Prostate gland (tissue), 2 donors: ENCODE measurements around the gene PMFBP1. TPM values are rescaled to one million over a fixed set of nuclear protein-coding genes. Genes with fewer than 3 reads are reported as not detected.

Experiments
- DNase-seq: peaks from one replicate; pipeline ENCODE4 v3.0.0-alpha.2; 2019; ENCODE audit warnings: low spot score
- H3K27ac ChIP-seq, 2 donors: fragments of 200-600 bp; sonication (generic); 2 replicates each; pipeline ENCODE4 v1.5.1; 2017 to 2019
- H3K27me3 ChIP-seq: fragments of 200-600 bp; sonication (generic); replicated peaks from 2 replicates; pipeline ENCODE4 v1.5.1; 2019; ENCODE audit not compliant: insufficient read depth
- H3K36me3 ChIP-seq, 2 donors: fragments of 200-600 bp; sonication (generic); 1 replicate in 1 of 2; 2 replicates in 1 of 2; pipeline versions ENCODE4 v1.5.1 to v1.8.1; 2017 to 2019
- H3K4me1 ChIP-seq: fragments of 200-600 bp; sonication (generic); replicated peaks from 2 replicates; pipeline ENCODE4 v1.5.1; 2019
- H3K4me3 ChIP-seq, 2 donors: fragments of 200-600 bp; sonication (generic); 2 replicates each; pipeline ENCODE4 v1.5.1; 2017 to 2019
- H3K9me3 ChIP-seq: fragments of 200-600 bp; sonication (generic); 2 replicates; pipeline ENCODE4 v1.5.1; 2017
- POLR2A ChIP-seq: fragments of 450-650 bp; IDR thresholded peaks from one replicate; pipeline ENCODE4 v1.6.1; 2016; ENCODE audit warnings: antibody characterized with exemption, mild to moderate bottlenecking
- POLR2AphosphoS5 ChIP-seq: sonication (generic); formaldehyde crosslinking; IDR thresholded peaks from one replicate; pipeline ENCODE4 v1.6.1; 2017; ENCODE audit warnings: antibody characterized with exemption
- WGBS: methylation state at CpG from one replicate; pipeline ENCODE4 v1.1.5; 2018; 5-methylcytosine and 5-hydroxymethylcytosine counted together
- intact Hi-C: fragments of 100-400 bp; cut with DNase I; formaldehyde crosslinking; loops from one replicate; pipeline ENCODE4 v1.14.2; 2022
- total RNA-seq, 2 donors: library from RNA; depleted of rRNA; stranded (reverse); fragments of >200 nt; gene quantifications; one replicate each; pipeline ENCODE4 v1.1.0, GENCODE V29; 2016
- TF ChIP-seq, protein P1 (sequence below), 4 experiments: fragments of 200-600 bp in 2 of 4; fragments of 450-650 bp in 2 of 4; sonication (generic) in 2 of 4; IDR thresholded peaks; 1 replicate in 3 of 4; 2 replicates in 1 of 4; pipeline ENCODE4 v1.5.1; 2016 to 2019; ENCODE audit warnings: antibody characterized with exemption in 4 of 4, mild to moderate bottlenecking in 2 of 4, moderate library complexity in 2 of 4

Gene PMFBP1
- total RNA-seq, 2 donors from 2014 or later, result 1.7 to 5.2 TPM

DNA sequence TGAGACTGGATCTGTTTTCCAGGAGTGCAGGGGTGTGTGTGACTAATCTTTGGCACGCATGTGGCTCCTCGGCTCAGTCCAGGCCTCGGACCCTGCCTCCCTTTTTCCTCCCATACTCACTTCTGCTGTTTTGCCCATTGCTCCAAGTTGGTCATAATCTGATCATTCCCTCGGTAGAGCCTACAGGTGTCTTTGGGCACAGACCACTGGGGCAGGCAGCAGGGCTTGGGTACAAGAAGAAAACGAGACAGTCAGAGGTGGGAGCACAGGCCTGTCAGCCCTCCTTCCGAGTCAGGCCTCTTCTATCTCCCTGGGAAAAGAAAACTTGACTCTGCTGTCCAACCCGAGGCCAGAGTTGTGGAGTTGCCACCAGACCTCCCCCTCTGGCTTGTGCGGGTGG is 48.5 kb downstream of the PMFBP1 start:
- no peak overlapping the region for H3K4me3 ChIP-seq
- TF ChIP-seq POLR2A, result no peak
- TF ChIP-seq POLR2AphosphoS5, result no peak
- TF ChIP-seq, protein P1, sequence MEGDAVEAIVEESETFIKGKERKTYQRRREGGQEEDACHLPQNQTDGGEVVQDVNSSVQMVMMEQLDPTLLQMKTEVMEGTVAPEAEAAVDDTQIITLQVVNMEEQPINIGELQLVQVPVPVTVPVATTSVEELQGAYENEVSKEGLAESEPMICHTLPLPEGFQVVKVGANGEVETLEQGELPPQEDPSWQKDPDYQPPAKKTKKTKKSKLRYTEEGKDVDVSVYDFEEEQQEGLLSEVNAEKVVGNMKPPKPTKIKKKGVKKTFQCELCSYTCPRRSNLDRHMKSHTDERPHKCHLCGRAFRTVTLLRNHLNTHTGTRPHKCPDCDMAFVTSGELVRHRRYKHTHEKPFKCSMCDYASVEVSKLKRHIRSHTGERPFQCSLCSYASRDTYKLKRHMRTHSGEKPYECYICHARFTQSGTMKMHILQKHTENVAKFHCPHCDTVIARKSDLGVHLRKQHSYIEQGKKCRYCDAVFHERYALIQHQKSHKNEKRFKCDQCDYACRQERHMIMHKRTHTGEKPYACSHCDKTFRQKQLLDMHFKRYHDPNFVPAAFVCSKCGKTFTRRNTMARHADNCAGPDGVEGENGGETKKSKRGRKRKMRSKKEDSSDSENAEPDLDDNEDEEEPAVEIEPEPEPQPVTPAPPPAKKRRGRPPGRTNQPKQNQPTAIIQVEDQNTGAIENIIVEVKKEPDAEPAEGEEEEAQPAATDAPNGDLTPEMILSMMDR (IDR thresholded peaks at IDR 0.05), result no peak
- H3K9me3 ChIP-seq, result no peaks in the 10 kb centered on the region
- no peak overlapping the region for H3K27ac ChIP-seq
- H3K36me3 ChIP-seq, result no peaks in the 10 kb centered on the region
- 73% methylated on average over 8 of the region's 8 CpGs for WGBS
- no peak for DNase-seq
- no peaks in the 10 kb centered on the region for H3K27me3 ChIP-seq
- intact Hi-C loops, result loop anchor here (10.0 kb wide), 1 partner anchor 341 kb away; no protein-coding TSS in a partner anchor
- no peaks in the 10 kb centered on the region for H3K4me1 ChIP-seq

DNA sequence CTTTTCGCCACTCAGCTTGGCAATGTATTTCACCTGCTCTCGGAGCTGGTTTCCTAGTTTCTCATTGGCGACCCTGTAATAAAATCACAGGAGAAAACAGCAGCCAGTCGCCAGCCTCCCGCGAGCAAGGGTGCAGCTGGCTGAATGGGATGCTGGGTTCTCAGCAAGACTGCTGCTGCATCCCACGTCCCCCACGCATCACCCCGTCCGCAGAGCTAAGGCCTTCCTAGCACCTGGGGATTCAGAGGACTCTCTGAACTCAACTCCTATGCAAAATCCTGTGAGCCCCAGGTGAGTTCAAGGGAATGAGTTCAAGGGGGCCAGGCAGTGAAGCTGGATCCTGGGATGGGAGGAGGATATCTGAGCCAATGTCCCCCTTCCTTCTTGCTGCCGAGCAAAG is 49.0 kb downstream of the PMFBP1 start:
- Histone ChIP-seq H3K36me3 (no peaks in the 10 kb centered on the region), H3K4me3 (no peak overlapping the region), H3K27ac (no peak overlapping the region), H3K27me3 (no peaks in the 10 kb centered on the region), H3K9me3 (no peaks in the 10 kb centered on the region), H3K4me1 (no peaks in the 10 kb centered on the region)
- 80% methylated on average over 11 of the region's 11 CpGs for WGBS
- DNase-seq, result no peak
- TF ChIP-seq POLR2AphosphoS5 (no peak), POLR2A (no peak)
- TF ChIP-seq, protein P1 (IDR thresholded peaks at IDR 0.05), result no peak
- intact Hi-C loops, result loop anchor here (10.0 kb wide), 1 partner anchor 342 kb away; no protein-coding TSS in a partner anchor

DNA sequence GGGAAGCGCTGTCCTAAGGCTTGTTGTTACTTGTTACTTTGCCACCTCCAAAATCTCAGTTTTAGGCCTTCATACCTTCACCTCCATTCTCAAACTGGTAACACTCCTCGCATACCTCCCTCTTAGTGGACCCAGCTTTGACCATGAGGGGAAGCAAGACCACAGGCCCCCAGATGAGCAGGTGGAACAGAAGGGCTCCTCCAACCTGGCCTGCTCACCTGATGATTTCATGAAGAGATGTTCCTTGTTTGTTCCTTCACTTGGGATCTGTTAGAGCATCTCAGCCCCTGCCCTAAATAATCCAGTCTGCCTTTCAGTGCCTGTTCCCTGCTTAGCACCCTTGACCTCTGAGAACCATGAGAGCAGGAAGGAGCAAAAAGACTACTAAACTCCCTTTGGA is 49.6 kb downstream of the PMFBP1 start:
- TF ChIP-seq POLR2AphosphoS5 (no peak), POLR2A (no peak)
- TF ChIP-seq, protein P1 (IDR thresholded peaks at IDR 0.05), result no peak
- Histone ChIP-seq H3K4me3 (no peak overlapping the region), H3K4me1 (no peaks in the 10 kb centered on the region), H3K27me3 (no peaks in the 10 kb centered on the region), H3K9me3 (no peaks in the 10 kb centered on the region), H3K27ac (no peak overlapping the region), H3K36me3 (no peaks in the 10 kb centered on the region)
- intact Hi-C loops, result loop anchor here (10.0 kb wide), 1 partner anchor 342 kb away; no protein-coding TSS in a partner anchor
- DNase-seq, result no peak
- WGBS, result 99% methylated on average over 2 of the region's 2 CpGs

DNA sequence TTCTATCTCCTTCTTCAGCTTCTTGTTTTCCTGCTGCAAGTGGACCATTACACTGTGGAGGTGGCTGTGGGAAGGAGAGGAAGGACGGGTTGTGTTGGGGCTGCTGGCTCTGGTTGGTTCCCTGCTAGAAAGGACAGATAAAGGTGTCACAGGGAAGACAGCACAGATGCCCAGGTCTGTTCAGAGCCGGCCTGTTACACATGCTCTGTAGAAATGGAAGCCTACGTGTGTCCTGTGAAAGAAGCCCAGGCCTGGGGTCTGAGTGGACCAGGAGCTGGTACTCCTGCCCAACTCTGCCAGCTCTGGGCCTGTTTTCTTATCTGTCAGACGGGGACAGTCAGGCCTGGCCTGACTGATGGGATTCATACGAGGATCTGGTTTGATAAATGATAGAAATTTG is 51.9 kb downstream of the PMFBP1 start:
- Histone ChIP-seq H3K27ac (no peak overlapping the region), H3K4me1 (no peaks in the 10 kb centered on the region), H3K9me3 (no peaks in the 10 kb centered on the region), H3K4me3 (no peak overlapping the region), H3K27me3 (no peaks in the 10 kb centered on the region), H3K36me3 (no peaks in the 10 kb centered on the region)
- no peak for DNase-seq
- intact Hi-C loops, result loop anchor here (10.0 kb wide), 1 partner anchor 345 kb away; no protein-coding TSS in a partner anchor
- 88% methylated on average over 5 of the region's 5 CpGs for WGBS
- no peak for TF ChIP-seq POLR2AphosphoS5
- TF ChIP-seq POLR2A, result no peak
- TF ChIP-seq, protein P1 (IDR thresholded peaks at IDR 0.05), result no peak

DNA sequence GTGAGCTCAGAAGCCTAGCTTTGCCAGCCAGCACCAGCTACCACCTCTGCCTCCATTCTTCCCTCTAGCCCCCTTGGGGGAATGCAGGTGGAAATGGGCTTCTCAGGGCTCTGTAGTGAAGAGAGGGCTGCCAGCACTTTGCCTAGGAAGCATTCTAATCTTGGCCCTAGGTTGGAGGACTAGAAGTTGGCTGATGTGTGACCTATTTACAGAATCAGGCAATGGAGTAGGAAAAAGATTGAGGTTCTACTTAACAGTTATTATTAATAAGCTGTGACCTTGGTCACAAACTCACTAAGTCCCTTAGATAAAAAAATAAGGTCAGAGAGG is 58.4 kb downstream of the PMFBP1 start:
- Histone ChIP-seq H3K27ac (no peak overlapping the region), H3K27me3 (no peaks in the 10 kb centered on the region), H3K4me3 (no peak overlapping the region), H3K4me1 (no peaks in the 10 kb centered on the region), H3K9me3 (no peaks in the 10 kb centered on the region), H3K36me3 (peaks cover 16 to 23% of the 10 kb centered on the region in 2 donors)
- intact Hi-C loops, result no loop called here
- no peak for DNase-seq
- TF ChIP-seq POLR2A (no peak), POLR2AphosphoS5 (no peak)
- TF ChIP-seq, protein P1 (IDR thresholded peaks at IDR 0.05), result no peak
